ENCODE results near the gene TNFRSF8. TPM values are rescaled to one million over a fixed set of nuclear protein-coding genes. Genes with fewer than 3 reads are reported as not detected.

TNFRSF8 gene
- total RNA-seq, 1 donor from 2014 or later: not detected

GRCh38 chr1:12176298-12177118 is 113.4 kb downstream of the TNFRSF8 start:
- H3K36me3 ChIP-seq (ENCODE audit: control insufficient read depth, insufficient read depth, low read length): no peaks in the 10 kb centered on the region
- peaks cover 11% of the 10 kb centered on the region for H3K27me3 ChIP-seq (ENCODE audit: control insufficient read depth, insufficient read depth, low read length)
- DNase-seq (ENCODE audit: low read depth) (no peak), FAIRE-seq (no peak)
- H3K4me3 ChIP-seq (ENCODE audit: low read depth, low read length): no peak overlapping the region
- no peak for TF ChIP-seq CTCF (IDR thresholded peaks at IDR 0.05; ENCODE audit: insufficient read depth, low read length, severe bottlenecking)

- H3K4me3 ChIP-seq (ENCODE audit: low read depth, low read length): no peak overlapping the region
- no peak for TF ChIP-seq CTCF (IDR thresholded peaks at IDR 0.05; ENCODE audit: insufficient read depth, low read length, severe bottlenecking)
- DNase-seq (ENCODE audit: low read depth) (no peak), FAIRE-seq (no peak)
- H3K27me3 ChIP-seq (ENCODE audit: control insufficient read depth, insufficient read depth, low read length): peaks cover 11% of the 10 kb centered on the region
- H3K36me3 ChIP-seq (ENCODE audit: control insufficient read depth, insufficient read depth, low read length): no peaks in the 10 kb centered on the region
These were observed 114.3 kb downstream of the TNFRSF8 start for GRCh38 chr1:12177156-12177998.

- DNase-seq (ENCODE audit: low read depth): peak; percentile 27
- Histone ChIP-seq H3K36me3 (ENCODE audit: control insufficient read depth, insufficient read depth, low read length) (no peaks in the 10 kb centered on the region), H3K4me3 (ENCODE audit: low read depth, low read length) (no peak overlapping the region), H3K27me3 (ENCODE audit: control insufficient read depth, insufficient read depth, low read length) (peaks cover 16% of the 10 kb centered on the region)
- no peak for FAIRE-seq
- no peak for TF ChIP-seq CTCF (IDR thresholded peaks at IDR 0.05; ENCODE audit: insufficient read depth, low read length, severe bottlenecking)
These were observed 114.9 kb downstream of the TNFRSF8 start for GRCh38 chr1:12177999-12178441.

- peaks cover 14% of the 10 kb centered on the region for H3K27me3 ChIP-seq (ENCODE audit: control insufficient read depth, insufficient read depth, low read length)
- H3K4me3 ChIP-seq (ENCODE audit: low read depth, low read length): no peak overlapping the region
- DNase-seq (ENCODE audit: low read depth) (no peak), FAIRE-seq (no peak)
- no peak for TF ChIP-seq CTCF (IDR thresholded peaks at IDR 0.05; ENCODE audit: insufficient read depth, low read length, severe bottlenecking)
- no peaks in the 10 kb centered on the region for H3K36me3 ChIP-seq (ENCODE audit: control insufficient read depth, insufficient read depth, low read length)
These were observed 115.4 kb downstream of the TNFRSF8 start for GRCh38 chr1:12178511-12178910.

GRCh38 chr1:12179111-12179519 is 116.0 kb downstream of the TNFRSF8 start:
- Histone ChIP-seq H3K36me3 (ENCODE audit: control insufficient read depth, insufficient read depth, low read length) (no peaks in the 10 kb centered on the region), H3K27me3 (ENCODE audit: control insufficient read depth, insufficient read depth, low read length) (peaks cover 10% of the 10 kb centered on the region), H3K4me3 (ENCODE audit: low read depth, low read length) (no peak overlapping the region)
- no peak for FAIRE-seq
- no peak for TF ChIP-seq CTCF (IDR thresholded peaks at IDR 0.05; ENCODE audit: insufficient read depth, low read length, severe bottlenecking)
- no peak for DNase-seq (ENCODE audit: low read depth)
